NT2/D1 (cell line): ENCODE results near the gene MIA.

ENCODE experiments used
- DNase-seq: peaks from one replicate; pipeline ENCODE4 v3.0.0-alpha.2; 2011; ENCODE audit warnings: low read depth, low spot score
- H3K27me3 ChIP-seq: 2 replicates; pipeline ENCODE4 v1.6.0; 2011; ENCODE audit warnings: mild to moderate bottlenecking; ENCODE audit not compliant: insufficient read length, insufficient read depth
- H3K36me3 ChIP-seq: 2 replicates; pipeline ENCODE4 v1.6.1; 2011; ENCODE audit warnings: mild to moderate bottlenecking, low read length, mixed read lengths; ENCODE audit not compliant: insufficient read depth, insufficient read length
- H3K4me1 ChIP-seq: 2 replicates; pipeline ENCODE4 v1.5.1; 2011; ENCODE audit not compliant: insufficient read depth, insufficient read length
- H3K4me3 ChIP-seq: 2 replicates; pipeline ENCODE4 v1.5.1; 2011; ENCODE audit warnings: low read depth; ENCODE audit not compliant: insufficient read length
- H3K9ac ChIP-seq: 2 replicates; pipeline ENCODE4 v1.6.0; 2011; ENCODE audit warnings: low read depth; ENCODE audit not compliant: insufficient read length
- H3K9me3 ChIP-seq: 2 replicates; pipeline ENCODE4 v1.5.1; 2011; ENCODE audit warnings: mild to moderate bottlenecking, low read length; ENCODE audit not compliant: insufficient read depth
- SUZ12 ChIP-seq: IDR thresholded peaks from 2 replicates; pipeline ENCODE4 v1.6.1; 2011; ENCODE audit not compliant: insufficient read length, insufficient read depth; ENCODE audit errors: extremely low read depth
- YY1 ChIP-seq: IDR thresholded peaks from 2 replicates; pipeline ENCODE4 v1.6.1; 2011; ENCODE audit not compliant: insufficient read length, insufficient read depth
- ZNF274 ChIP-seq: IDR thresholded peaks from 2 replicates; pipeline ENCODE4 v1.6.1; 2011; ENCODE audit warnings: mild to moderate bottlenecking, low read depth, low read length

MIA gene

DNA sequence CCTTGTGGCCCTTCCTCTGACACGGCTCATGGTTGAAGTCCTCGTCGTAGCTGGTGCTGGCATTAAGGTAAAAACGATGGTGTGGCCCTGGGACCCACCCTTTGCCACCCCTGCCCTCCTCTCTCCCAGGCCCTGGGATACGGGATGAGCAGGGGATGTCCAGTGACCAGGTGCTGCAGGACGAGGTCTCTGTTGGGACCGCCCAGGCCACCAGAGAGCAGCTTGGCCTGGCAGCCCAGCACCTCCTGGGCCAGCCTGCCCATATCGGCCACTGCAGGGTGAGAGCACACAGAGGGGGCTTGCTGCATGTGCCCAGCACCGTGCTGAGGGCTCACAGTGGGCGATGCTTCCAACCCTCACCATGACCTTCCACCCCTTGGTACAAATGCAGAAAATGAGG, 31.4 kb upstream of the MIA start:
- H3K36me3 ChIP-seq = peaks cover 28% of the 10 kb centered on the region
- DNase-seq = no peak
- TF ChIP-seq SUZ12 (no peak), YY1 (no peak), ZNF274 (no peak)

GRCh38 chr19:40744554-40745401, 30.5 kb upstream of the MIA start:
- H3K4me1 ChIP-seq = peaks cover 20% of the 10 kb centered on the region
- TF ChIP-seq SUZ12 (no peak), ZNF274 (no peak), YY1 (no peak)
- H3K36me3 ChIP-seq = peaks cover 24% of the 10 kb centered on the region
- H3K9ac ChIP-seq = peak overlapping the region; percentile 56
- no peak overlapping the region for H3K4me3 ChIP-seq
- H3K9me3 ChIP-seq = no peaks in the 10 kb centered on the region
- DNase-seq = no peak
- H3K27me3 ChIP-seq = no peaks in the 10 kb centered on the region

More for the DNA sequence above, 31.4 kb upstream of the MIA start:
- H3K9me3 ChIP-seq = no peaks in the 10 kb centered on the region
- H3K9ac ChIP-seq = peak overlapping the region; percentile 42
- no peaks in the 10 kb centered on the region for H3K27me3 ChIP-seq
- no peak overlapping the region for H3K4me3 ChIP-seq
- peaks cover 20% of the 10 kb centered on the region for H3K4me1 ChIP-seq

DNA sequence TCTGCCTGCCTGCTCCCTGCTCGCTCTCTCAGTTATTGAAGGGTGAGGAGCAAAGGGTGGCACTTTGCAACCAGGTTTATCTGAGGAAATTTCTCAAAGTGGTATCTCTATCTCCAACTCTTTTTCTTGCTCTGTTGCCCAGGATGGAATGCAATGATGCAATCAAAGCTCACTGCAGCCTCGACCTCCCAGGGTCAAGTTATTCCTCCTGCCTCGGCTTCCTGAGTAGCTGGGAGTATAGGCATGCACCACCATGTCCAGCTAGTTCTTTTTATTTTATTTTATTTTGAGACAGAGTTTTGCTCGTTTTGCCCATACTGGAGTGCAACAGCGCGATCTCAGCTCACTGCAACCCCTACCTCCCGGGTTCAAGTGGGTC, 29.9 kb upstream of the MIA start:
- H3K4me1 ChIP-seq = peaks cover 20% of the 10 kb centered on the region
- H3K4me3 ChIP-seq = no peak overlapping the region
- H3K27me3 ChIP-seq = no peaks in the 10 kb centered on the region
- DNase-seq = no peak
- peaks cover 24% of the 10 kb centered on the region for H3K36me3 ChIP-seq
- H3K9ac ChIP-seq = no peak overlapping the region
- no peaks in the 10 kb centered on the region for H3K9me3 ChIP-seq
- TF ChIP-seq ZNF274 (no peak), SUZ12 (no peak), YY1 (no peak)

- no peak overlapping the region for H3K9ac ChIP-seq
- peaks cover 23% of the 10 kb centered on the region for H3K36me3 ChIP-seq
- no peak overlapping the region for H3K4me3 ChIP-seq
- no peaks in the 10 kb centered on the region for H3K27me3 ChIP-seq
- TF ChIP-seq ZNF274 = no peak
- TF ChIP-seq SUZ12 = no peak
- no peak for TF ChIP-seq YY1
- no peaks in the 10 kb centered on the region for H3K9me3 ChIP-seq
- peaks cover 10% of the 10 kb centered on the region for H3K4me1 ChIP-seq
- no peak for DNase-seq
Measured at GRCh38 chr19:40747536-40747935, 27.8 kb upstream of the MIA start.

DNA sequence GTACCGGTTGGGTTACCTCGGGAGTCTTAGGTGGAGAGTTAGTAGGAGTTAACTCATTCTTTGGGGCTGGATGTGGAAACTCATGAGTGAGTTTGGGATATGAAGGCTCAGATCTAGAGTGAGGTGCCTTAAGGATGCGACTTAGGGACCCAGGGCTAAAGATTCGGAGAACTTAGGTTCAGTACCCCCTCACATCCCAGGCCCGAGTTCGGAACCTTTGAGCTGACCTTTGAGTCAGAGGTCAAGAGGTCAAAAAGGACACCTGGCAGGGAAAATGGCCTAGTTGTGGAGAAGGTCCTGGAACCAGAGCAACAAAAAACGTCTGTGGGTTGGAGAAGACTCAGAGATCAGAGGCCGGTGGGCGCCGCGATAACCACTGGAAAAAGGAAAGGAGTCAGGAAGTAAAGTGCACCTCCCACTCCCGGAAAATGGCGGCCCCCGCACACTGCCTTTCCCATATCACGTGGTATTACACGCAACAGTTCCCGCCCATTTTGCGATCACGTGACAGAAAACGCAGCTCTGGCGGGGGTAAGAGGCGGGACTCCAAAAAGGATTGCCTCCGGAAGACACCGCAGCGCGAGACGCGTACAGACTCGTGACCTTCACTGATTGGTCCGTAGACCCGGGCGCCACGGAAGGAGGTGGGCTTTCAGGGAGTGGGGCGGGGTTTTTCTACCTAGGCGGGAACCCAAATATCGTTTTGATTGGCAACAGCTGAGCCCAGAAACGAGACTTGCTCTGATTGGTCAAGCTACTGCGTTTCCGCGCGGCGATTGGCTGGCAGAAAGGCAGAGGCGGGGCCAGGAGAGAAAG, 25.1 kb upstream of the MIA start, which contains the start of gene ACTMAP:
ACTMAP (minus strand) TSS at position 420 of the 816 bp plus-strand sequence. CDS start 674 bp downstream, outside the sequence.
- Histone ChIP-seq H3K27me3 (no peaks in the 10 kb centered on the region), H3K4me3 (peak within 1 kb of the TSS; percentile 75), H3K4me1 (peaks cover 7% of the 10 kb centered on the region), H3K9ac (peak within 1 kb of the TSS; percentile 99), H3K9me3 (no peaks in the 10 kb centered on the region), H3K36me3 (peaks cover 26% of the 10 kb centered on the region)
- TF ChIP-seq YY1 (peak; percentile 76), ZNF274 (no peak)
- peak; percentile 96 for DNase-seq

DNA sequence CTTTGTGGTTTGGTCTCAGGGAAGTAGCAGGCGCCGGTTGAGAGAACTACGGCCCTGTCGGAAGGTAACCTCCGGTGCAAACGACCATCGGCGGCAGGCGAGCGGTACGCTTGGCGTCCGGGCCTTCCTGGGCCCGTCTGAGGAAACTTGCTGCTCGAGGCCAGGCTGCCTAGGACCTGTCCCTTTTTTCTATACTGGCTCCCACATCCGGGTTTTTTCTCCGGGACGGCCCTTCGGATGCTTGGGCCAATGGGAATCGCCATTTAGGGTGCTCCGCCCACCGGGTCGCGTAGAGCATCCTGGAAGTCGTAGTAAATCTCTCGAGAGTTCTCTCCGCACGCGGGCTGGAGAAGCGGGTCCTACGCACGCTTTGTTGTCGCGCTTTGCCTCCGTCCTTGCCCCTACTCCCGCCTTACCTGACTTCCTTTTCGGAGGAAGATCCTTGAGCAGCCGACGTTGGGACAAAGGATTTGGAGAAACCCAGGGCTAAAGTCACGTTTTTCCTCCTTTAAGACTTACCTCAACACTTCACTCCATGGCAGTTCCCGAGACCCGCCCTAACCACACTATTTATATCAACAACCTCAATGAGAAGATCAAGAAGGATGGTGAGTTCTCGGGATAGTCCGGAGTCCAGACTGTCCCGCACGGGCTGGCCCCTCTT, 24.3 kb upstream of the MIA start, which contains the start of gene SNRPA:
SNRPA (plus strand) TSS at position 330 of the 664 bp plus-strand sequence; CDS start at position 536, 206 bp downstream.
- Histone ChIP-seq H3K9ac (peak within 1 kb of the TSS; percentile 99), H3K4me3 (peak within 1 kb of the TSS; percentile 75), H3K36me3 (peaks cover 33% of the 10 kb centered on the region), H3K9me3 (no peaks in the 10 kb centered on the region), H3K27me3 (no peaks in the 10 kb centered on the region), H3K4me1 (peaks cover 13% of the 10 kb centered on the region)
- TF ChIP-seq SUZ12 (no peak), ZNF274 (no peak), YY1 (no peak)
- DNase-seq = peak; percentile 95
